CD4-positive, alpha-beta T cell (primary cell): ENCODE data around the gene ODC1. TPM values are rescaled to one million over a fixed set of nuclear protein-coding genes. Genes with fewer than 3 reads are reported as not detected.
A peak's percentile ranks its signal among the peaks of the same experiment; 100 is the strongest.

Source experiments
- ATAC-seq: fragments of 200-7000 bp; cut with Tn5 transposase; one replicate; pipeline ENCODE4 v1.10.0; 2022; ENCODE audit warnings: mild to moderate bottlenecking; ENCODE audit not compliant: poor library complexity
- CTCF ChIA-PET: fragments of 350-600 bp; sonication (Branson Sonifier 250); formaldehyde crosslinking; loops from one replicate; lab custom pipeline; 2021; ENCODE audit warnings: antibody characterized with exemption, inconsistent platforms; lab: Charles Lee
- POLR2A ChIA-PET: fragments of 350-600 bp; sonication (Branson Sonifier 250); formaldehyde crosslinking; loops from one replicate; lab custom pipeline; 2021; ENCODE audit warnings: antibody characterized with exemption, inconsistent platforms; lab: Charles Lee
- DNase-seq, 14 experiments: peaks; one replicate each; pipeline ENCODE4 v3.0.0-alpha.2; 2013 to 2020; ENCODE audit warnings: mixed read lengths in 2 of 14
- H3K27ac ChIP-seq, 2 donors: one replicate each; pipeline versions ENCODE4 v1.5.1 to v1.7.0; 2013; ENCODE audit warnings: low read length in 2 of 2, low read depth in 1 of 2, mild to moderate bottlenecking in 1 of 2
- H3K27me3 ChIP-seq, 2 experiments: 1 replicate in 1 of 2; 2 replicates in 1 of 2; pipeline versions ENCODE4 v1.6.1 to v1.7.0; 2013; ENCODE audit warnings: low read length in 2 of 2, control low read depth in 1 of 2, mild to moderate bottlenecking in 1 of 2, moderate library complexity in 1 of 2; ENCODE audit not compliant: insufficient read depth in 2 of 2, control insufficient read depth in 1 of 2
- H3K36me3 ChIP-seq: one replicate; pipeline ENCODE4 v1.6.1; 2013; ENCODE audit warnings: low read length, control low read depth; ENCODE audit not compliant: insufficient read depth
- H3K4me1 ChIP-seq: one replicate; pipeline ENCODE4 v1.6.1; 2013; ENCODE audit warnings: low read length, control low read depth; ENCODE audit not compliant: insufficient read depth
- H3K4me3 ChIP-seq: one replicate; pipeline ENCODE4 v1.5.1; 2013; ENCODE audit warnings: mild to moderate bottlenecking, low read length, moderate library complexity
- H3K9me3 ChIP-seq, 2 experiments: 1 replicate in 1 of 2; 2 replicates in 1 of 2; pipeline versions ENCODE4 v1.6.1 to v1.7.0; 2013; ENCODE audit warnings: low read length in 2 of 2, mild to moderate bottlenecking in 2 of 2, control low read depth in 1 of 2, moderate library complexity in 1 of 2; ENCODE audit not compliant: control insufficient read depth in 1 of 2, insufficient read depth in 1 of 2
- H3K27ac Mint-ChIP-seq: one replicate; pipeline ENCODE4 v1.8.0; 2020; ENCODE audit warnings: mixed read lengths
- H3K27me3 Mint-ChIP-seq: one replicate; pipeline ENCODE4 v1.8.0; 2021; ENCODE audit warnings: mixed read lengths
- H3K36me3 Mint-ChIP-seq: one replicate; pipeline ENCODE4 v1.8.0; 2021; ENCODE audit warnings: low read depth, mixed read lengths
- H3K4me1 Mint-ChIP-seq: one replicate; pipeline ENCODE4 v1.8.0; 2021; ENCODE audit warnings: low read depth, mixed read lengths
- H3K4me3 Mint-ChIP-seq: one replicate; pipeline ENCODE4 v1.8.0; 2020; ENCODE audit warnings: mild to moderate bottlenecking, mixed read lengths
- H3K9me3 Mint-ChIP-seq: one replicate; pipeline ENCODE4 v1.8.0; 2020; ENCODE audit warnings: mixed read lengths
- CTCF ChIP-seq: fragments of 200-600 bp; IDR thresholded peaks from one replicate; pipeline ENCODE4 v1.8.0; 2022; ENCODE audit warnings: antibody characterized with exemption, mild to moderate bottlenecking
- intact Hi-C, 2 experiments: fragments of 100-400 bp; cut with DNase I in 1 of 2; cut with micrococcal nuclease in 1 of 2; formaldehyde crosslinking; loops; one replicate each; pipeline versions ENCODE4 v1.15.1 to v1.9.0; 2023 to 2025; cut with DNase I, micrococcal nuclease
- total RNA-seq, 174 experiments: library from RNA in 2 of 174; stranded (reverse) in 2 of 174; gene quantifications; one replicate each; pipeline ENCODE4 v1.2.3 and lab custom pipeline; 2021 to 2026

ODC1 gene
- total RNA-seq, 2 experiments from 2014 or later = 162 to 164 TPM

- no peak for TF ChIP-seq CTCF
- Histone ChIP-seq H3K36me3 (peaks cover 36% of the 10 kb centered on the region), H3K27me3 (no peaks in the 10 kb centered on the region), H3K4me3 (no peak overlapping the region), H3K4me1 (peaks cover 32% of the 10 kb centered on the region), H3K9me3 (no peaks in the 10 kb centered on the region), H3K27ac (no peak overlapping the region)
- Mint-ChIP-seq H3K4me1 (peaks cover 20% of the 10 kb centered on the region), H3K27me3 (no peaks in the 10 kb centered on the region), H3K36me3 (peaks cover 18% of the 10 kb centered on the region), H3K27ac (no peak overlapping the region), H3K9me3 (no peaks in the 10 kb centered on the region), H3K4me3 (no peak overlapping the region)
- DNase-seq (peak in 3 of 14 experiments; percentile 36 to 58 (median 49)), ATAC-seq (no peak)
- intact Hi-C loops = no loop called here
- ChIA-PET CTCF (interaction anchor here (1.1 kb wide), 1 partner anchor 22 kb away, joined by 3 read pairs; no protein-coding TSS in a partner anchor), POLR2A (no interaction called here)
These were observed 35.7 kb downstream of the ODC1 start for GRCh38 chr2:10412380-10412779.

DNA sequence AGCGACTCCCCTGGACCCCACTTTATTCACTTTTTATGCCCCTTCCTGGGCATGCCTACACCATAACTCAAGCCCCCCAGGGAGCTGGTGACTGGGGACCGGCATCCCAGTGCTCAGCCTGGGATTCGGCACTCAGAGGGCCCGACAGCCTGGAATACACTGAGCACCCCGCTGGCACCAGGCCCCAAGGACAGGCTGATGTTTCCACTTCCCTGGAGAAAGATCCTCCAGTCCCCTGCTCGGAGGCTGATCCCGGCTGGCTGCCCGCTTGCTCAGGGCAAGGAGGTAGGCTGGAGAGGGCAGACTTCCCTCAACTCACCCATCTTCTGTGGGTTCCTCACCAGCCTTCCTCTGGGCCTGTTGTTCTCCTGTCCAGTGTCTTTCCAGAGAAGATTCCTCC lies 36.6 kb downstream of the ODC1 start:
- H3K4me3 Mint-ChIP-seq = no peak overlapping the region

DNA sequence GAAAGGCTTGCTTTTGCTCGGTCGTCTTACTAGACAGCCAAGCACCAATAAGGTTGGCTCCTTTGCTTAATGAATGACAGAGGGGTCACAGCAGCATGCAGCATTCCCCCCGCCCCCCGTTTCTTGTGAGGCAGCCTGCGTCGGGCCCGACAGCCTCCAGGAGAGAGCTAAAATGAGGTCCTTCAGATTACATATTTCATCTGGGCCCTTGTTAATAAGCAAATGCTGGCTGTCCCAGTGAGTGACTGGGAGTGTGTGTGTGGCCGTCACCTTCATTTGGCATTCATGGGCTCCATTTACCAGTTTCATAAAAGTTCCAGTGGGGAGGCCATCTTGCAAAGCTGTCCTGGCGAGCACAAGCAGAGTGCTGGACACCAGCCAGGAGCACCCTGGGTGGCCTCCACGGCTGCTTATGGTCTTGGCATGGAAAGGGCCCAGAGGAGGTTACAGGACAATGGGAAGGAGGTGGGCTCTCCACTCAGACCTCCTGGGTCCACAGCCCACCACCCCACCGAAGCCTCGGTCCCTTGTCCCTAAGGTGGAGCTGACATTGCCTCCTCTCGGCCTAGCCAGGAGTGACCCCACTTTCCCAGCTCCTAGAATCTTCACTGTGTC lies 37.2 kb downstream of the ODC1 start:
- DNase-seq (no peak), ATAC-seq (no peak)
- no peak for TF ChIP-seq CTCF
- Histone ChIP-seq H3K27me3 (no peaks in the 10 kb centered on the region), H3K4me3 (no peak overlapping the region), H3K4me1 (peaks cover 43% of the 10 kb centered on the region), H3K36me3 (peaks cover 33% of the 10 kb centered on the region), H3K27ac (no peak overlapping the region), H3K9me3 (no peaks in the 10 kb centered on the region)
- Mint-ChIP-seq H3K9me3 (no peaks in the 10 kb centered on the region), H3K4me1 (peaks cover 32% of the 10 kb centered on the region), H3K36me3 (peaks cover 17% of the 10 kb centered on the region), H3K4me3 (no peak overlapping the region), H3K27ac (no peak overlapping the region), H3K27me3 (no peaks in the 10 kb centered on the region)
- intact Hi-C loops = no loop called here
- POLR2A ChIA-PET = interaction anchor here (0.6 to 4.7 kb wide), 3 partner anchors 36 to 1665 kb away, joined by 3 to 18 read pairs (median 3); partner anchors contain the start of gene ODC1
- CTCF ChIA-PET = interaction anchor here (0.7 to 2.2 kb wide), 3 partner anchors 115 to 180 kb away, joined by 3 to 7 read pairs (median 5); no protein-coding TSS in a partner anchor

More for the DNA sequence above, 36.6 kb downstream of the ODC1 start:
- ChIA-PET CTCF (interaction anchor here (0.8 kb wide), 1 partner anchor 141 kb away, joined by 5 read pairs; no protein-coding TSS in a partner anchor), POLR2A (interaction anchor here (4.7 kb wide), 1 partner anchor 36 kb away, joined by 18 read pairs; the partner anchor contains the start of gene ODC1)
- H3K27ac Mint-ChIP-seq = no peak overlapping the region
- Histone ChIP-seq H3K4me1 (peaks cover 40% of the 10 kb centered on the region), H3K9me3 (no peaks in the 10 kb centered on the region), H3K27me3 (no peaks in the 10 kb centered on the region), H3K36me3 (peaks cover 33% of the 10 kb centered on the region), H3K4me3 (no peak overlapping the region), H3K27ac (no peak overlapping the region)
- TF ChIP-seq CTCF = no peak
- ATAC-seq (no peak), DNase-seq (no peak)
- no peaks in the 10 kb centered on the region for H3K9me3 Mint-ChIP-seq
- peaks cover 29% of the 10 kb centered on the region for H3K4me1 Mint-ChIP-seq
- no peaks in the 10 kb centered on the region for H3K27me3 Mint-ChIP-seq
- intact Hi-C loops = no loop called here
- peaks cover 17% of the 10 kb centered on the region for H3K36me3 Mint-ChIP-seq
